Measurements from ENCODE around the gene LARP1. TPM values are rescaled to one million over a fixed set of nuclear protein-coding genes. Genes with fewer than 3 reads are reported as not detected.
"Not testable (repeated sequence)": the region's sequence is repeated elsewhere in the genome, so short reads cannot be mapped to it uniquely, and the experiment has no call there.

Gene LARP1
- total RNA-seq, 1 experiment from 2014 or later, result 47.6 TPM

DNA sequence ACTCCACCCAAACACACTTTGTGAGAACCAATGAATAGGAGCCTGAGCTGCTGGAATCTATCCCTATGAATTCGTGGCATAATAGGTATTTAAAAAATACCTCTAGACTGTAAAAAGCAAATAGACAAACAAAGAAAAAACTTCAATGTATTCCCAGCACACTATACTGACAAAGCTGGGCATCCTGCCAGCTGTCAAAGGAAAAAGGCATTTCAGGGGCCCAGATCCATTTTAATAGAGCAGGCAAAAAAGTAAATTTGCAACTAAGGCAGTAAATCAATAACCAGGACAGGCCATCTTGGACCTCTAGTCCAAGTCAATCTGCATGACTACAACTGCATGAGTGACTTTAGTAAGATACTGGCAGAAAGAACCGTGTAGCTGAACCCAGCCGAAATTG, 25.6 kb upstream of the LARP1 start:
- no peak for DNase-seq (ENCODE audit: low read depth, low spot score)
- in situ Hi-C loops (cut with HindIII; ENCODE audit: low pct_unique_long_range_greater_than_20kb, low sequenced_read_pairs), result no loop called here

DNA sequence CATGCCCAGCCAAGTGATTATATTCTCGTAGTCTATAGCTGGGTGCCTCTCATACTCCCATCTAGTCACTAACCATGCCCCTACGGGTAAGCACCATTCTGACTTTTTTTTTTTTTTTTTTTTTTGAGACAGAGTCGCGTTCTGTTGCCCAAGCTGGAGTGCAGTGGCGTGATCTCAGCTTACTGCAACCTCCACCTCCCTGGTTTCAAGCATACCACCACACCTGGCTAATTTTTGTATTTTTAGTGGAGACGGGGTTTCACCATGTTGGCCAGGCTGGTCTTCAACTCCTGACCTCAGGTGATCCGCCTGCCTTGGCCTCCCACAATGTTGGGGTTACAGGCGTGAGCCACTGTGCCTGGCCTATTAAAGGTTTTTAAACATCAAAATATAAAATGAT, 24.4 kb upstream of the LARP1 start:
- DNase-seq (ENCODE audit: low read depth, low spot score); in situ Hi-C loops (cut with HindIII; ENCODE audit: low pct_unique_long_range_greater_than_20kb, low sequenced_read_pairs): not testable (repeated sequence)

DNA sequence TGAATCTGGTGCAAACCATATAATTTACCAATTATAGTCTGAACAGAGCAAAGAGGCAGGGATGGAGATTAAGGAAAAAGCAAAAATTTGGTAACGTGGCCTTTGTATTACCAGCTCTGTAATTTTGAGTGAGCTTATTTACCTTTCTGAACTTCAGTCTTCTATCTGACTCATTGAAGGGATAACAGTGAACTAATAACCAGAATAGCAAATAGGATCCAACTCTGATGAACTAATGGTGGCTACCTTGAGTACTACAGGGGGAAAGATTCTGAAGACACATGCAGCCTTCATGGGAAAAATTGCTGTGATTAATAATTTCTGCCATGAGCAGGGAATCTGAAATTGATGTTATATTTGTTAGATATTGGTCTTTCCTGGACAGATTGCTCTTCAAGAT, 23.0 kb upstream of the LARP1 start:
- no peak for DNase-seq (ENCODE audit: low read depth, low spot score)
- in situ Hi-C loops (cut with HindIII; ENCODE audit: low pct_unique_long_range_greater_than_20kb, low sequenced_read_pairs), result no loop called here

DNA sequence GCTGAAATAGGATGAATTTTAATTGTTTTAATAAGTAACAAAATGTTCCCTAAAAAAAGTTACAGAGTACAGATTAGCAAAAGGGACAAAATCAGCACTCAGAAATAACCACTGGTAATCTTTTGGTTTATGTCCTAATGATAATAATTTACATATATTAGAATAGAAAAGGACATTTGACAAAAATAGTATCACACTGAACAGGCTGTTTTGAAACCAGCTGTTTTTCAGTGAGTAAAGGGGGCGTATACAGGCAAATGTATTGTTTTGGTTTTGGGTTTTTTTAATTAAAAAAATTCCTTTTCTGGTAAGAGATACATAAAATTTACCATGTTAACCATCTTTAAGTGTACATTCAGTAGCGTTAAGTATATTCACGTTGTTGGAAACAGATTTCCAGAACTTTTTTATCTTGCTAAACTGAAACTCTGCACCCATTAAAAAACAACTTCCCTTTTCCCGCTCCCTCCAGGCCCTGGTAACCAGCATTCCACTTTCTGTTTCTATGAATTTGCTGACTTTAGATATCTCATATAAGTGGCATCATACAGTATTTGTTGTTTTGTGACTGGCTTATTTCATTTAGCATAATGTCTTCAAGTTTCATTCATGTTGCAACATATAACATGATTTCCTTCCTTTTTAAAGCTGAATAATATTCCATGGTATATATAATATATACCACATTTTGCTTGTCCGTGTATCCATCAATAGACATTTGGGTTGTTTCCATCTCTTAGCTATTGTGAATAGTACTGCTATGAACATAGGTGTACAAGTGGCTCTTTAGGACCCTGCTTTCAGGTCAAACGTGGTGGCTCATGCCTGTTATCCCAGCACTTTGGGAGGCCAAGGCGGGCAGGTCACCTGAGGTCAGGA, 20.6 kb upstream of the LARP1 start:
- in situ Hi-C loops (cut with HindIII; ENCODE audit: low pct_unique_long_range_greater_than_20kb, low sequenced_read_pairs), result no loop called here
- no peak for DNase-seq (ENCODE audit: low read depth, low spot score)

DNA sequence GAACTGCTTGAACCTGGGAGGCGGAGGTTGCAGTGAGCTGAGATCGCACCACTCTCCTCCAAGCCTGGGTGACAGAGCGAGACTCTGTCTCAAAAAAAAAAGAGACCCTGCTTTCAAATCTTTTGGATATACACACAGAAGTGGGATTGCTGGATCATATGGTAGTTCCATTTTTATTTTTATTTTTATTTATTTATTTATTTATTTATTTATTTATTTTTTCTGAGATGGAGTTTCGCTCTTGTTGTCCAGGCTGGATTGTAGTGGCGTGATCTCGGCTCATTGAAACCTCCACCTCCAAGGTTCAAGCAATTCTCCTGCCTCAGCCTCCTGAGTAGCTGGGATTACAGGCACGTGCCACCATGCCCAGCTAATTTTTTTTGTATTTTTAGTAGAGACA, 19.8 kb upstream of the LARP1 start:
- in situ Hi-C loops (cut with HindIII; ENCODE audit: low pct_unique_long_range_greater_than_20kb, low sequenced_read_pairs); DNase-seq (ENCODE audit: low read depth, low spot score): not testable (repeated sequence)

DNA sequence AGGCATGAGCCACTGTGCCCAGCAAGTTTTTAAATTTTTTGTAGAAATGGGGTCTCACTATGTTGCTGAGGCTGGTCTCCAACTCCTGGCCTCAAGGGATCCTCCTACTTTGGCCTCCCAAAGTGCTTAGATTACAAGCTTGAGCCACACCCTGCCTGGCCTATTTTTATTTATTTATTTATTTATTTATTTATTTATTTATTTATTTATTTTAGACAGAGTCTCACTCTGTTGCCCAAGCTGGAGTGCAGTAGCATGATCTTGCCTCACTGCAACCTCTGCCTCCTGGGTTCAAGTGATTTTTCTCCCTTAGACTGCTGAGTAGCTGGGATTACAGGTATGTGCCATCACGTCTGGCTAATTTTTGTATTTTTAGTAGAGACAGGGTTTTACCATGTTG, 18.8 kb upstream of the LARP1 start:
- in situ Hi-C loops (cut with HindIII; ENCODE audit: low pct_unique_long_range_greater_than_20kb, low sequenced_read_pairs); DNase-seq (ENCODE audit: low read depth, low spot score): not testable (repeated sequence)

DNA sequence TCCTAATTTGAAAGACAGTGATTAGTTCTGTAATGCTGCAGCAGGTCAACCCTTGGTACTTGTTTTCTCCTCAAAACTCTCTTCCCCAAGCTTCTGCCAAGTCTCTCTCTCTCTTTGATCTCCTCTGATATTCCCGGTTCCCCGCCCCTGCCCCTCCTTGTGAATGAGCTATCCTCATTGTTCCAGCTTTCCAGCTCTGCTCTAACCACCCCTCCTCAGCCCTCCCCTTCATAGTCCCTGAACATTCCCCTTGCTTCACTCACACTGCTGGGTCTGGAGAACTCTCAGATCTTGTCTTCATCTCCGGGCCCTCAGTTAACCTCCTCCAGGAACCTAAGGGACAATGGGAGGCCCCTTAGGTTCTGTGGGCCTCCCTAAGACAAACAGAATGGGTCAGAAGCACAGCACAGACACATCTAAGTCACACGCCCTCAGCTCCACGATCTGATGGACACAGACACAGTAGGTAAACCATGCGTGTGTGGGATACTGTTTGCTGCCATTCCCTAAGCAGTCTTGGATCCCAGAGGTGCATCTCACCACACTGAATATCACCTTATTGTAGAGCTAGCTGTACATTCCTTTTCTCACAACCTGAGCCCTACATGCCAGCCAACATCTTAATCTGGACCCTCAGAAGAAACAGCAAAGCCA, 17.4 kb upstream of the LARP1 start:
- no peak for DNase-seq (ENCODE audit: low read depth, low spot score)
- in situ Hi-C loops (cut with HindIII; ENCODE audit: low pct_unique_long_range_greater_than_20kb, low sequenced_read_pairs), result no loop called here

DNA sequence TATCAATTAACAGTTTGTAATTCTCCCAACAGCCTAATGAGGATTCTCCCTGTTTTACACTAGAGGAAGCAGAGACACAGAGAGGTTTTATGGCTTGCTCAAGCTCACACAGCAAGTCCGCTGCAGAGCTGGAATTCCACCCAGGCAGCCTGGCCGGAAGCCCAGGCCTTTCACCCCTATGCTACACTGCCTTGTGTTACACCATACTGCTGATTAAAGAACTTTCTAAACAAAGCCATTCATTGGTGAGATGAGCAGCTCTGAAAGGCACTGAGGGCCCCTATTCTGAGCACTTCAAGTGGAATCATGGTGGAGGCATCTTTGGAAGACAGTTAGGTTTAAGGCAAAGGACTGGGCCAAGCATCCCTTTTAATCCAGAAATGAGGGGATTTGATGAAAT, 14.7 kb upstream of the LARP1 start:
- DNase-seq (ENCODE audit: low read depth, low spot score), result peak; percentile 65

DNA sequence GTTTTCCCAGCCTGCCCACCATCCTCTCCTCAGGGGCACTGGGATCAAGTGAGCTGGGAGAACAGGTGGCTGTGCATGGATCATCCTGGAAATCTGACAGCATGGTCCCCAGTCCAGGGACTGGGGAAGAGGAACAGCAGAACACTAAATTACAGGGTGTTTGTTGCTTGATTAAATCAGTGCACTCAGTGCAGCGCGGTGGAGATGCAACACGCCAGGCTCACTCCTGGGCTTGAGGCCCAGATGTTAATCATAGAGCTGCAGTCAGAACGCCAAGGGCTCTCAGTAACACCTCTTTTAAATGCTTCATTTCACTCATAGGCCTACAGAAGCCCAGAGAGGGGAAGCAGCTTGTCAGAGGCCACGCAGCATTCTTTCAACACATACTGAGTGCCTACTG, 14.2 kb upstream of the LARP1 start:
- no peak for DNase-seq (ENCODE audit: low read depth, low spot score)
- in situ Hi-C loops (cut with HindIII; ENCODE audit: low pct_unique_long_range_greater_than_20kb, low sequenced_read_pairs), result no loop called here

More for the DNA sequence above, 14.7 kb upstream of the LARP1 start:
- in situ Hi-C loops (cut with HindIII; ENCODE audit: low pct_unique_long_range_greater_than_20kb, low sequenced_read_pairs), result no loop called here

DNA sequence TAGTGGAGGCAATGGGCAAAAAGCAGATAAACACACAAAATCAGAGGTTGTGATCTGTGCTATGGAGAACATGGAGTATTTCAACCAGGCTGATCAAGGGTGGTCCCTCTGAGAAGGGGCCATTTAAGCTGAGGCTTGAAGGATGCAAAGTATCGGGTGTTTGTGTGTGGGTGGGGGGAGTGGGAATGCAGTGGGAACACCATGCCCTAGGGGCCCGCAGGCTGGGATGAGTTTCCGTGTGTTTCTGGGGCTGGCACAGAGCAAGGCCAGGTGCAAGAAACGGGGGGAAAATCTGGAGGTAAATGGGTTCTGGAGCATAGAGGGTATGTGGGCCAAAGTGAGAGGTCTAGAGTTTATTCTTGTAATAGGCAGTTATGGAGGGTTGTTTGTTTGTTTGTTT, 13.8 kb upstream of the LARP1 start:
- no peak for DNase-seq (ENCODE audit: low read depth, low spot score)
- in situ Hi-C loops (cut with HindIII; ENCODE audit: low pct_unique_long_range_greater_than_20kb, low sequenced_read_pairs), result no loop called here

DNA sequence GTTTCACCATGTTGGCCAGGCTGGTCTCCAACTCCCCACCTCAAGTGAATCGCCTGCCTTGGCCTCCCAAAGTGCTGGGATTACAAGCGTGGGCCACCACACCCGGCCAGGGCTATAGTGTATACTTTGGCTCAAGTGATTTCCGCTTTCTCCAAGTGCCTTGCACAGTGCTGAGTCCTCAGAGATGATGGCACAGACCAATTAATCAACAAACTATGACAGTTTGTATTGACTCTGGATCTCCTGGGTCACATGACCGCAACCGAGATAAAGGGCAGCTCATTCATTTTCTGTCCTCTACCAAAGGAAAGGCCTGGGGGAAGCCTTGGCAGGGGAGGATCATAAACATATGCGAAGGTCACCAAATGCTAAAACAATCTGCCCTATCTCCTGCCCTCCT, 11.4 kb upstream of the LARP1 start:
- peak; percentile 71 for DNase-seq (ENCODE audit: low read depth, low spot score)

DNA sequence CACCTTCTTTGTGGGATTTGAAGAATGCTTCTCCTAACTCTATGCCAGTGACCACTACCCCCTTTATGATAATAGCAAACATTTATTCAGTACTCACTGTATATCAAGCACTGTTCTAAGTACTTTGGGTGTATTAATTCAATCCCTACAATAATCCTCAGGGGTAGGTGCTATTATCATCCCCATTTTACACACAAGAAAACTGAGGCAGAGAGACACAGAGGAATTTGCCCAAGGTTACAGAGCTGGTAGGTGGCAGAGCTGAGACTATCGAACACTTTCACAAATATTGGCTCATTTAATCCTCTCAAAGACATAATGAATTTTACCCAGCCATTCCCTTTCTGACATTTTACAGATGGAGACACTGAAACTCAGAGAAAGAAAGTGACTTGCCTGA, 9.8 kb upstream of the LARP1 start:
- DNase-seq (ENCODE audit: low read depth, low spot score), result no peak
- in situ Hi-C loops (cut with HindIII; ENCODE audit: low pct_unique_long_range_greater_than_20kb, low sequenced_read_pairs), result no loop called here

More for the DNA sequence above, 11.4 kb upstream of the LARP1 start:
- in situ Hi-C loops (cut with HindIII; ENCODE audit: low pct_unique_long_range_greater_than_20kb, low sequenced_read_pairs), result no loop called here

DNA sequence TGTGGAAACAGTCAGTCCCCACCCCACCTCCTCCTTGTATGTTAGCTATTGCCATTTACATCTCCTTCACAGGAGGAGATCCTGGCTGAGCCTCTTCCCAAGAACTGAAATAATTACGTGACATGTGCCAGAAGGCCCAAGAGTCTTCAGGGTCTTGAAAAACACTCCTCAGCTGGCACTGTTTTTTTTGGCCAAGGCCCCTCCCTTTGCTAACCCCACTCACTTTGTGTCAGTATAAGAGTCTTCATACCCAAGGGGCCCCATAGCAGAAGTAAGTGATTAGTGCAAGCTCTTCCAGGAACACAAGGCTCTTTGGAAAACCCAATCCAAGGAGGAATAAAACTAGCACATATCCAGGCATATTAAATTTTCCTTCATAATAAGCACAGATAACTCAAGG, 5.7 kb upstream of the LARP1 start:
- in situ Hi-C loops (cut with HindIII; ENCODE audit: low pct_unique_long_range_greater_than_20kb, low sequenced_read_pairs), result no loop called here

DNA sequence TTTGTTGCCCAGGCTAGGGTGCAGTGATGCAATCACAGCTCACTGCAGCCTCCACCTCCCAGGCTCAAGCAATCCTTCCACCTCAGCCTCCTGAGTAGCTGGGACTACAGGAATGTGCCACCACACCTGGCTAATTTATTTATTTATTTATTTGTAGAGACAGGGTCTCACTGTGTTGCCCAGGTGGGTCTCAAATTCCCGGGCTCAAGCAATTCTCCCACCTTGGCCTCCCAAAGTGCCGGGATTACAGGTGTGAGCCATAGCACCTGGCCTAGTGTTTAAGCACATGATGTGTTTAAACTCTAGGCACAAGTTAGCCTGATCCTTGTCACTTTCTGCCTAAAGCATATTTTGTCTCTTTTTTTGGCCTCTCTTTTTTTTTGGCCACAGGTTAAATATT, 4.5 kb upstream of the LARP1 start:
- DNase-seq (ENCODE audit: low read depth, low spot score); in situ Hi-C loops (cut with HindIII; ENCODE audit: low pct_unique_long_range_greater_than_20kb, low sequenced_read_pairs): not testable (repeated sequence)

More for the DNA sequence above, 5.7 kb upstream of the LARP1 start:
- no peak for DNase-seq (ENCODE audit: low read depth, low spot score)

DNA sequence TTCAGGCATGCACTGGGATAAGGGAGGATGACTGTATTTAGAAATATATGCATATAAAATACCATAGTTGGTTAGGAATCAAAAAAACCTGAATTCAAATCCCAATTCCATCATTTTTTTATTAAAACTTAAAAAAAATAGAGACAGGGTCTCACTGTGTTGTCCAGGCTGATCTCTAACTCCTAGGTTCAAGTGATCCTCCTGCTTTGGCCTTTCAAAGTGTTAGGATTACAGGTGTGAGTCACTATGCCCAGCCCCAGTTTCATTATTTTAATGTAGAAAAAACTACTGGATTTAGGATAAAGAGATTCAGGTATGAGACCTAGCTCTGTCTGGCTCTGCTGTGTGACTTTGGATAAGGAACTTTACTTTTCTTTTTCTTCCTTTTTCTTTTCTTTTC, 3.3 kb upstream of the LARP1 start:
- in situ Hi-C loops (cut with HindIII; ENCODE audit: low pct_unique_long_range_greater_than_20kb, low sequenced_read_pairs), result no loop called here
- no peak for DNase-seq (ENCODE audit: low read depth, low spot score)

DNA sequence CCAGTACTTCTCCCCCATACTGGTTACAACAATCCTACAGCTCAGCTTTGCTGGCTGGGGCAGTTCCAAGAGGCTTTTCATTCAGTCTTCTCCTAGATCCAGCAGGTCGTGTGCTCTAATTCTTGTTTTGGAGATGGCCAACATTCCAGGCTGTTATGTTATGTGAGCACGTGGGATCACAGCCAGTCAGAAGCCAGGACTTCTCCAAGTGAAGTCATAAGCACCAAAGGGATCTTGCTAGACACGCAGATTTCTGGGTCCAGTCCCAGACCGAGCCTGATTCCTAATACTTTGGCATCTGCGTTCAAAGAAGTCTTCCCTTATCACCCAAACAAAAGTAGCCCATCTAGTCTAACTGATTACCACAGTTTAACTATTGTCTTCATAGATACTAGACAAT, 1.4 kb upstream of the LARP1 start:
- peak; percentile 39 for DNase-seq (ENCODE audit: low read depth, low spot score)
- in situ Hi-C loops (cut with HindIII; ENCODE audit: low pct_unique_long_range_greater_than_20kb, low sequenced_read_pairs), result no loop called here

DNA sequence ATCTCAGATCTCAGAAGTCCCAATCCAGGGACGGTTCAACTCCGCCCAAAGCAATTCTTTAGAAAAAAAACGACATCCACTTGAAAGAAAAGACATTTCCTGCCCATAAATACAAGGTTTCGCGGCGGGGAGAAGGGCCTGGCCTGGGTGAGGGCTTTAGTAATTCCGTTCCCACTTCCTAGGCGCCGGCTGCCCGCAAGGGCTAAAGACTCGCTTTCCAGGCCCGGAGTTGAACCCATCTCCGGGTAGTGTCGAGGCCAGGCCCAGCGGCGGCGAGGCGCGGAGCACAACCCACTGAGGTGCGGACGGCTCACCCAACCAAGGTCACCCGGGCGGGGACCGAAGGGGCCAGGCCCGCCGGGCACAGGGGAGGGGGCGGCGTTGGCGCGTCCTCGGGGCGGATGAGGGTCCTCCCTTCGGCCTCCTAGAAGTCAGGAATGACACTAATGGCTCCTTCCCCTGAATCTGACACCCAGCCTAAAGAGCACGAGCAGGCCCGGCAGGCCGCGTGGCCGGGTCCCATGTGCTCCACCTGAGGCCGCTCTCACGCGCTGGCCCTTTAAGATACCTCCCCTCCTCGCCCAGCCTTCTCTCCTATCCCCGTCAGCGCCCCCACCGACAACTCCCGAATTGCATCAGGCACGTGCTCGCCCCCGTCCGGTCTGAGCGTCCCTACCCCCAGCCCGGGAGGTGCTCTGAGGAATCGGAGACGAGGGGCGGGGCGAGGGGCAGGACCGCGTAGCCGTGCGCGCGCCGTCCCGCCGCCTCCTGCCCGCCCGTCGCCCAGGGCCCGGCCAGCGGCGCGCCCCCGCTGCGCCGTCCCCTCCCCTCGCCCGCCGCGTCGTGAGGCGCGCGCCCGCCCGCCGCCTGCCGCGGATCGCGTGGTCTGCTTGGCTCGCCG, 467 bp upstream of the LARP1 start:
- peak; percentile 98 for DNase-seq (ENCODE audit: low read depth, low spot score)
- in situ Hi-C loops (cut with HindIII; ENCODE audit: low pct_unique_long_range_greater_than_20kb, low sequenced_read_pairs), result no loop called here

Measured in SK-MEL-5 (cell line).